Measurements from ENCODE around the gene DAND5.

The DAND5 gene

GRCh38 chr19:13022111-13022858 lies 52.9 kb downstream of the DAND5 start:
- TF ChIP-seq GATA3 (IDR thresholded peaks at IDR 0.05; ENCODE audit: low read depth, low read length), result no peak
- TF ChIP-seq GATA2 (IDR thresholded peaks at IDR 0.05; ENCODE audit: low read depth, low read length), result no peak

- TF ChIP-seq GATA3 (IDR thresholded peaks at IDR 0.05; ENCODE audit: low read depth, low read length) (no peak), GATA2 (IDR thresholded peaks at IDR 0.05; ENCODE audit: low read depth, low read length) (no peak)
Observed at GRCh38 chr19:13022859-13023636, 53.7 kb downstream of the DAND5 start.

GRCh38 chr19:13023656-13024055 lies 54.3 kb downstream of the DAND5 start:
- TF ChIP-seq GATA3 (IDR thresholded peaks at IDR 0.05; ENCODE audit: low read depth, low read length) (no peak), GATA2 (IDR thresholded peaks at IDR 0.05; ENCODE audit: low read depth, low read length) (no peak)
